SIG-M5 treated with dmso at 0.1 percent for 504 hours (cell line): Measurements from ENCODE around the gene PARD3.
"Not testable (repeated sequence)": the region's sequence is repeated elsewhere in the genome, so short reads cannot be mapped to it uniquely, and the experiment has no call there.

Experiments
- DNase-seq: peaks from one replicate; lab custom pipeline; 2025; ENCODE audit not compliant: unreplicated experiment; lab: John Stamatoyannopoulos, UW

Gene PARD3

DNA sequence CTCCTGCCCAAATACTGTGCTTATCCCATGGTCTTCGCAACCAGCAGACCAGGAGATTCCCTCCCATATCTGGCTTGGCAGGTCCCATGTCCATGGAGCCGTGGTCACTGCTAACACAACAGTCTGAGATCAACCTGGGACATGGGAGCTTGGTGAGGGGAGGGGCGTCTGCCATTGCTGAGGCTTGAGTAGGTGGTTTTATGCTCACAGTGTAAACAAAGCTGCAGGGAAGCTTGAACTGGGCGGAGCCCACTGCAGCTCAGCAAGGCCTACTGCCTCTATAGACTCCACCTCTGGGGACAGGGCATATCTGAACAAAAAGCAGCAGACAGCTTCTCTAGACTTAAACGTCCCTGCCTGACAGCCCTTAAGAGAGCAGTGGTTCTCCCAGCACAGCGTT, 747.4 kb downstream of the PARD3 start:
- DNase-seq, result not testable (repeated sequence)

DNA sequence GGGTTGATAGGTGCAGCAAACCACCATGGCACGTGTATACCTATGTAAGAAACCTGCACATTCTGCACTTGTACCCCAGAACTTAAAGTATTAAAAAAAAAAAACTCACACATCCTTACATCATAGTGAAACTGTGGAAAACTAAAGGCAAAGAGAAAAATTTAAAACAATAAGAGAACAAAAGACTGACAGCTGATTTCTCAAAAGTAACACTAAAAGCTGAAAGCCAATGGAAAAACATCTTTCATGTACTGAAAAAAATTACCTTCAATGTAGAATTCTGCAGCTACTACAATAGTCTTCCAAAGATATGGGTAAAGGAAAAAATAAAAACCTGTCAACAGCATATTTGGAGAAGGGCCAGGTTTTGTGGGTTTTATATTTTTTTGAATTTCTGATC, 751.5 kb downstream of the PARD3 start:
- DNase-seq, result no peak

DNA sequence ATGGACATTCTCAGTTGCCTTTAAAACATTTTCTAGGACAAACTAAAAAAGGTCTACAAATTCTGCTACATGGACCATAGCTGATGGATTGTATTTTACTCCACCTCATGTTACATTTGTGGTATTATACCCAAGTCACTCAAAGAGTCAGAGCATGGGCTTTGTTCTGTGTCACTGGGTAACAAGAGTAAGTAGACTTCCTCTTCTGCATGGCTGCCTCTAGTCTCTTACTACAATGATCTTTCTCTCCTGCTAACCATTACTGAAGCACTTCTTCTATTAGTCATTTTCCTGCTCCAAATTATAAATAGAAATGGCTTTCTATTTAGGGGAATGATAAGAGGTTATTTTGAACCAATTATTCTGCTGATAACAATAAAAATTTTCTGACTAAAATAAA, 753.3 kb downstream of the PARD3 start:
- no peak for DNase-seq
